Right atrium auricular region (tissue), 2 donors: ENCODE data around the gene HDHD3. TPM values are rescaled to one million over a fixed set of nuclear protein-coding genes. Genes with fewer than 3 reads are reported as not detected.

ENCODE experiments used
- DNase-seq: peaks from one replicate; pipeline ENCODE4 v3.0.0-alpha.2; 2019; ENCODE audit warnings: low spot score
- H3K27ac ChIP-seq, 2 donors: fragments of 200-600 bp; sonication (generic); 1 replicate in 1 of 2; 2 replicates in 1 of 2; pipeline ENCODE4 v1.5.1; 2016 to 2019
- H3K27me3 ChIP-seq, 2 donors: fragments of 200-600 bp; sonication (generic); one replicate each; pipeline versions ENCODE4 v1.5.1 to v1.6.0; 2017 to 2019
- H3K36me3 ChIP-seq: fragments of 200-600 bp; sonication (generic); one replicate; pipeline ENCODE4 v1.5.1; 2016
- H3K4me1 ChIP-seq, 2 donors: fragments of 200-600 bp; sonication (generic); one replicate each; pipeline versions ENCODE4 v1.5.1 to v1.6.0; 2017 to 2019
- H3K4me3 ChIP-seq, 2 donors: fragments of 200-600 bp; sonication (generic); 1 replicate in 1 of 2; 2 replicates in 1 of 2; pipeline ENCODE4 v1.5.1; 2017 to 2019; ENCODE audit warnings: mild to moderate bottlenecking in 1 of 2, moderate library complexity in 1 of 2
- H3K9me3 ChIP-seq, 2 donors: fragments of 200-600 bp; sonication (generic); one replicate each; pipeline ENCODE4 v1.5.1; 2019
- total RNA-seq, 2 donors: library from RNA; depleted of rRNA; stranded (reverse); fragments of >200 nt; gene quantifications; one replicate each; pipeline ENCODE4 v1.1.0, GENCODE V29; 2016
- TF ChIP-seq, protein P1 (sequence below), 2 donors: fragments of 200-600 bp; sonication (generic); IDR thresholded peaks; one replicate each; pipeline ENCODE4 v1.5.1; 2019; ENCODE audit warnings: antibody characterized with exemption in 2 of 2

The HDHD3 gene
- total RNA-seq, 2 donors from 2014 or later: 20.0 to 25.6 TPM

- Histone ChIP-seq H3K9me3 (no peaks in the 10 kb centered on the region), H3K4me3 (no peak overlapping the region), H3K4me1 (peaks cover 0 to 6% of the 10 kb centered on the region in 2 donors), H3K27me3 (no peaks in the 10 kb centered on the region), H3K36me3 (no peaks in the 10 kb centered on the region), H3K27ac (no peak overlapping the region)
- TF ChIP-seq, protein P1, sequence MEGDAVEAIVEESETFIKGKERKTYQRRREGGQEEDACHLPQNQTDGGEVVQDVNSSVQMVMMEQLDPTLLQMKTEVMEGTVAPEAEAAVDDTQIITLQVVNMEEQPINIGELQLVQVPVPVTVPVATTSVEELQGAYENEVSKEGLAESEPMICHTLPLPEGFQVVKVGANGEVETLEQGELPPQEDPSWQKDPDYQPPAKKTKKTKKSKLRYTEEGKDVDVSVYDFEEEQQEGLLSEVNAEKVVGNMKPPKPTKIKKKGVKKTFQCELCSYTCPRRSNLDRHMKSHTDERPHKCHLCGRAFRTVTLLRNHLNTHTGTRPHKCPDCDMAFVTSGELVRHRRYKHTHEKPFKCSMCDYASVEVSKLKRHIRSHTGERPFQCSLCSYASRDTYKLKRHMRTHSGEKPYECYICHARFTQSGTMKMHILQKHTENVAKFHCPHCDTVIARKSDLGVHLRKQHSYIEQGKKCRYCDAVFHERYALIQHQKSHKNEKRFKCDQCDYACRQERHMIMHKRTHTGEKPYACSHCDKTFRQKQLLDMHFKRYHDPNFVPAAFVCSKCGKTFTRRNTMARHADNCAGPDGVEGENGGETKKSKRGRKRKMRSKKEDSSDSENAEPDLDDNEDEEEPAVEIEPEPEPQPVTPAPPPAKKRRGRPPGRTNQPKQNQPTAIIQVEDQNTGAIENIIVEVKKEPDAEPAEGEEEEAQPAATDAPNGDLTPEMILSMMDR (IDR thresholded peaks at IDR 0.05): no peak
- no peak for DNase-seq
Measured at GRCh38 chr9:113326230-113326629, 50.6 kb downstream of the HDHD3 start.

Other genes with a start within 250 kb of the HDHD3 start
- gene SLC31A2, start 226.0 kb downstream of the HDHD3 start, total RNA-seq: 10 to 100 TPM in 1 of 2 donors, 1 to 10 TPM in 1; 9.5 to 19.5 TPM
- gene FKBP15, start 155.7 kb downstream of the HDHD3 start, total RNA-seq: 10 to 100 TPM; 14.7 to 16.6 TPM
- 10 to 100 TPM; 10.0 to 11.1 TPM for gene SLC31A1, start 155.4 kb downstream of the HDHD3 start, total RNA-seq
- 10 to 100 TPM; 31.7 to 42.6 TPM for gene CDC26, start 101.4 kb downstream of the HDHD3 start, total RNA-seq
- gene PRPF4, start 101.3 kb downstream of the HDHD3 start, total RNA-seq: 10 to 100 TPM in 1 of 2 donors, 1 to 10 TPM in 1; 8.7 to 11.1 TPM
- gene RNF183, start 73.6 kb downstream of the HDHD3 start, total RNA-seq: not detected
- 1 to 10 TPM; 2.3 to 4.6 TPM for gene WDR31, start 36.7 kb downstream of the HDHD3 start, total RNA-seq
- 1 to 10 TPM in 1 of 2 donors, under 1 TPM in 1; 0.48 to 3.8 TPM for gene BSPRY, start 27.4 kb downstream of the HDHD3 start, total RNA-seq
- 10 to 100 TPM; 16.2 to 17.8 TPM for gene ALAD, start 24.3 kb upstream of the HDHD3 start, total RNA-seq
- gene POLE3, start 33.7 kb upstream of the HDHD3 start, total RNA-seq: 10 to 100 TPM; 17.9 to 21.5 TPM
- gene C9orf43, start 33.8 kb upstream of the HDHD3 start, total RNA-seq: not detected
- 100 to 1,000 TPM; 112 to 184 TPM for gene RGS3, start 86.7 kb upstream of the HDHD3 start, total RNA-seq